Endothelial cell (in vitro differentiated cells): ENCODE data around the gene GAB2. TPM values are rescaled to one million over a fixed set of nuclear protein-coding genes. Genes with fewer than 3 reads are reported as not detected.
A peak's percentile ranks its signal among the peaks of the same experiment; 100 is the strongest.

Source experiments
- DNase-seq: peaks from one replicate; pipeline ENCODE4 v3.0.0; 2021; ENCODE audit warnings: low spot score
- H3K27ac Mint-ChIP-seq: one replicate; pipeline ENCODE4 v1.8.0; 2021; ENCODE audit warnings: mixed read lengths, inconsistent platforms; ENCODE audit not compliant: unreplicated experiment
- H3K27me3 Mint-ChIP-seq: one replicate; pipeline ENCODE4 v1.8.0; 2021; ENCODE audit warnings: mild to moderate bottlenecking, moderate library complexity, mixed read lengths, inconsistent platforms; ENCODE audit not compliant: unreplicated experiment
- H3K36me3 Mint-ChIP-seq: one replicate; pipeline ENCODE4 v1.8.0; 2021; ENCODE audit warnings: mild to moderate bottlenecking, low read depth, mixed read lengths, inconsistent platforms; ENCODE audit not compliant: unreplicated experiment
- H3K4me1 Mint-ChIP-seq: one replicate; pipeline ENCODE4 v1.8.0; 2021; ENCODE audit warnings: mild to moderate bottlenecking, mixed read lengths, inconsistent platforms; ENCODE audit not compliant: unreplicated experiment
- H3K4me3 Mint-ChIP-seq: one replicate; pipeline ENCODE4 v1.8.0; 2021; ENCODE audit warnings: mild to moderate bottlenecking, mixed read lengths, inconsistent platforms; ENCODE audit not compliant: unreplicated experiment
- H3K9me3 Mint-ChIP-seq: one replicate; pipeline ENCODE4 v1.8.0; 2021; ENCODE audit warnings: mixed read lengths, inconsistent platforms; ENCODE audit not compliant: unreplicated experiment
- total RNA-seq: library from RNA; stranded (reverse); fragmentation: NEBNext Ultra II Directional; extraction: Animal tissue kit (Norgen Biotek cat#: 25700); gene quantifications from one replicate; pipeline ENCODE4 v1.2.1, GENCODE V29; 2021; ENCODE audit not compliant: unreplicated experiment
- TF ChIP-seq, protein P1 (sequence below): fragments of 200-600 bp; sonication (generic); IDR thresholded peaks from one replicate; pipeline ENCODE4 v1.5.0; 2021; ENCODE audit warnings: antibody characterized with exemption; ENCODE audit not compliant: unreplicated experiment

The GAB2 gene
- total RNA-seq, 1 donor from 2014 or later = 81.0 TPM

DNA sequence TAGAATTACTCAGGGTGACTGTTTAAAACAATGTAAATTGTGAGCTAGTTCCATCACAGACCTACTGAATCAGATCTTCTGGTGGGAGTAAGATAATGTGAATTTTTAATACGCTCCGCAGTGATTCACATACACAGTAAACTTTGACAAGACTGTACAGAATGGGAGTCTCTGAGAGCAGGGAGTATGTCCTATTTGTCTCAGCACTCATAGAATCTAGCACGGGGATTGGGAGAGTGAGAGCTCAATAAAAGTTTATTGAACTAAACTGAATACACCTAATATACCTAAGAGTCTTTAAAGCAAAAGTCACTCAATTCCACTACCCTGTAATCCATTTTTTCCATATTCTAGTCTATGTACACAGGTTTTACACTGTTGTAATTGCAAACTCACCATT is 11.2 kb upstream of the GAB2 start:
- no peak for DNase-seq
- Mint-ChIP-seq H3K27ac (peak overlapping the region; percentile 77), H3K4me1 (peaks cover 62% of the 10 kb centered on the region), H3K9me3 (no peaks in the 10 kb centered on the region), H3K27me3 (no peaks in the 10 kb centered on the region), H3K4me3 (no peak overlapping the region), H3K36me3 (no peaks in the 10 kb centered on the region)
- TF ChIP-seq, protein P1, sequence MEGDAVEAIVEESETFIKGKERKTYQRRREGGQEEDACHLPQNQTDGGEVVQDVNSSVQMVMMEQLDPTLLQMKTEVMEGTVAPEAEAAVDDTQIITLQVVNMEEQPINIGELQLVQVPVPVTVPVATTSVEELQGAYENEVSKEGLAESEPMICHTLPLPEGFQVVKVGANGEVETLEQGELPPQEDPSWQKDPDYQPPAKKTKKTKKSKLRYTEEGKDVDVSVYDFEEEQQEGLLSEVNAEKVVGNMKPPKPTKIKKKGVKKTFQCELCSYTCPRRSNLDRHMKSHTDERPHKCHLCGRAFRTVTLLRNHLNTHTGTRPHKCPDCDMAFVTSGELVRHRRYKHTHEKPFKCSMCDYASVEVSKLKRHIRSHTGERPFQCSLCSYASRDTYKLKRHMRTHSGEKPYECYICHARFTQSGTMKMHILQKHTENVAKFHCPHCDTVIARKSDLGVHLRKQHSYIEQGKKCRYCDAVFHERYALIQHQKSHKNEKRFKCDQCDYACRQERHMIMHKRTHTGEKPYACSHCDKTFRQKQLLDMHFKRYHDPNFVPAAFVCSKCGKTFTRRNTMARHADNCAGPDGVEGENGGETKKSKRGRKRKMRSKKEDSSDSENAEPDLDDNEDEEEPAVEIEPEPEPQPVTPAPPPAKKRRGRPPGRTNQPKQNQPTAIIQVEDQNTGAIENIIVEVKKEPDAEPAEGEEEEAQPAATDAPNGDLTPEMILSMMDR = no peak

DNA sequence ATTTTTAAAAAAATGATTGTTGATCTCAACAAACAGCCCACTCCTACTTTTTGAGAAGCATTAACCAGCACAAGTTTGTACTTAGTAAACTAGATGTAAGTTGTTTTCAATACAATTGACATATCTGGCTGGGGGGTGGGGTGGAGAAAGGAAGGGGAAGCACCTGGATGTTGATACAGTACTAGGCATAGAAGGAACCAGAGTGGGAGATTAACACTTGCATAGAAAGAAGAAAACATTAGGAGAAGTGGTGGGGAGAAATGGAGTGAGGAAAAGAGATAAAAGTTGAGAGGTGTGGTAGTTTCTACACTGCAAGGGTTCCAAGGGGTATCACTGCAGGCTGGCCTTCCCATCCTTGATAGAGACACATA is 10.6 kb upstream of the GAB2 start:
- TF ChIP-seq, protein P1 = no peak
- Mint-ChIP-seq H3K4me3 (peak overlapping the region; percentile 3), H3K27me3 (no peaks in the 10 kb centered on the region), H3K27ac (peak overlapping the region; percentile 77), H3K36me3 (no peaks in the 10 kb centered on the region), H3K9me3 (no peaks in the 10 kb centered on the region), H3K4me1 (peaks cover 64% of the 10 kb centered on the region)
- DNase-seq = no peak

DNA sequence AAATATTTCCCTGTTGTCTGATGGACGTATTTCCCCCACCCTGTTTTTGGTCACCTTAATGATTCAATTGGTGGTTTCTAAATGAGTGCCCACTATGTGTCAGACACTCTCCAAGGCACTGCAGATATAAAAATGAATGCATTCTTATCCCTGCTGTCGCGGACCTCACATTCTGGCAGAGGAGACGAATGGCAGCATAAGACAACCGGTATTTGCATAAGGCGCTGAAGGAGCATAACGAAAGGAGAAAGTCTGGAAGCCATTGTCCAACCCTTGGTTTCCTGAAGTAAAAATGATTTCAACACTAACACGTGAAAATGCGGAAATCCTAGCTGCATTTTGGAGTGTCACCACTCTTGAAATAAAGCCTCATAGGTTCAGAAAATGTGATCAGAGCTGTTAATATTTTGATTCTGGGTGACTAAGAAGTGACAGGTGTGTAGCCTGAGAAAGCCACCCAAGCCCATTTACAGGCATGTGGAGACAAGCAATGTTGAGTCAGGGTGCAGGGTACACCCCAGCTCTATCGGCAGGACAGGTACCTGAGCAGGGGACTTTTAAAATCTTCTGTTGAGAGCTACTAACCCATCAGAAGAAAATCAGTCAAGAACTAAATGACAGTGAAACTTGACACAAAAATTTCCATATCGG is 10.1 kb upstream of the GAB2 start:
- Mint-ChIP-seq H3K36me3 (no peaks in the 10 kb centered on the region), H3K27ac (peak overlapping the region; percentile 77), H3K27me3 (no peaks in the 10 kb centered on the region), H3K4me1 (peaks cover 67% of the 10 kb centered on the region), H3K9me3 (no peaks in the 10 kb centered on the region), H3K4me3 (no peak overlapping the region)
- TF ChIP-seq, protein P1 = no peak
- no peak for DNase-seq

- peaks cover 70% of the 10 kb centered on the region for H3K4me1 Mint-ChIP-seq
- peaks cover 1% of the 10 kb centered on the region for H3K27me3 Mint-ChIP-seq
- H3K4me3 Mint-ChIP-seq = no peak overlapping the region
- no peaks in the 10 kb centered on the region for H3K9me3 Mint-ChIP-seq
- no peaks in the 10 kb centered on the region for H3K36me3 Mint-ChIP-seq
- TF ChIP-seq, protein P1 = no peak
- no peak overlapping the region for H3K27ac Mint-ChIP-seq
- DNase-seq = no peak
These were observed 9.2 kb upstream of the GAB2 start for GRCh38 chr11:78426845-78427244.

- H3K4me3 Mint-ChIP-seq = no peak overlapping the region
- peaks cover 68% of the 10 kb centered on the region for H3K4me1 Mint-ChIP-seq
- peak overlapping the region; percentile 39 for H3K27ac Mint-ChIP-seq
- no peak for DNase-seq
- H3K27me3 Mint-ChIP-seq = peaks cover 2% of the 10 kb centered on the region
- no peaks in the 10 kb centered on the region for H3K36me3 Mint-ChIP-seq
- TF ChIP-seq, protein P1 = no peak
- no peaks in the 10 kb centered on the region for H3K9me3 Mint-ChIP-seq
These were observed 7.9 kb upstream of the GAB2 start for GRCh38 chr11:78425399-78426070.
